ENCODE results near the gene EEPD1.
"Not testable (repeated sequence)": the region's sequence is repeated elsewhere in the genome, so short reads cannot be mapped to it uniquely, and the experiment has no call there.

Gene EEPD1

GRCh38 chr7:36137754-36138153 is 15.3 kb upstream of the EEPD1 start:
- Histone ChIP-seq H3K36me3 (no peaks in the 10 kb centered on the region), H4K20me1 (no peaks in the 10 kb centered on the region), H3K9me3 (replicated peaks in 1 of 11) (peaks cover 4 to 30% (median 12%) of the 10 kb centered on the region in 11 experiments; a peak in 19 of 22 replicates), H3K9ac (no peak overlapping the region), H3K4me3 (no peak overlapping the region), H3K27ac (no peak overlapping the region), H3K4me1 (peaks cover 0 to 10% (median 7%) of the 10 kb centered on the region in 10 experiments; a peak in 14 of 20 replicates), H3K27me3 (no peaks in the 10 kb centered on the region), H3K4me2 (no peak overlapping the region)
- no peak for TF ChIP-seq Cebpa-rat (IDR thresholded peaks at IDR 0.05)

- Histone ChIP-seq H3K9ac (no peak overlapping the region), H3K9me3 (replicated peaks in 1 of 11) (peaks cover 4 to 30% (median 12%) of the 10 kb centered on the region in 11 experiments; a peak in 19 of 22 replicates), H3K27ac (no peak overlapping the region), H3K4me1 (peaks cover 0 to 14% (median 7%) of the 10 kb centered on the region in 10 experiments; a peak in 14 of 20 replicates), H4K20me1 (no peaks in the 10 kb centered on the region), H3K4me2 (no peak overlapping the region), H3K36me3 (no peaks in the 10 kb centered on the region), H3K4me3 (no peak overlapping the region), H3K27me3 (no peaks in the 10 kb centered on the region)
- no peak for TF ChIP-seq Cebpa-rat (IDR thresholded peaks at IDR 0.05)
Measured at GRCh38 chr7:36138209-36138608, 14.8 kb upstream of the EEPD1 start.

- Histone ChIP-seq H3K27me3 (no peaks in the 10 kb centered on the region), H3K9ac (no peak overlapping the region), H3K4me1 (0 out of 20 replicates have a peak, but pooled peaks cover 0 to 10% (median 0%) of the 10 kb centered on the region in 10 experiments)
Measured at GRCh38 chr7:36141351-36141750, 11.7 kb upstream of the EEPD1 start.

GRCh38 chr7:36141850-36142249 is 11.2 kb upstream of the EEPD1 start:
- Histone ChIP-seq H3K27ac (no peak overlapping the region), H3K9me3 (replicated peaks in 1 of 11) (peaks cover 4 to 30% (median 12%) of the 10 kb centered on the region in 11 experiments; a peak in 19 of 22 replicates), H3K36me3 (no peaks in the 10 kb centered on the region), H3K4me2 (no peak overlapping the region), H3K4me1 (0 out of 20 replicates have a peak, but pooled peaks cover 0 to 10% (median 0%) of the 10 kb centered on the region in 10 experiments), H3K4me3 (no peak overlapping the region), H3K9ac (no peak overlapping the region), H4K20me1 (no peaks in the 10 kb centered on the region), H3K27me3 (no peaks in the 10 kb centered on the region)
- TF ChIP-seq Cebpa-rat (IDR thresholded peaks at IDR 0.05) = no peak

More at GRCh38 chr7:36141351-36141750, 11.7 kb upstream of the EEPD1 start:
- no peak overlapping the region for H3K4me3 ChIP-seq
- H3K9me3 ChIP-seq (replicated peaks in 1 of 11) = peaks cover 4 to 30% (median 12%) of the 10 kb centered on the region in 11 experiments; a peak in 19 of 22 replicates
- no peak for TF ChIP-seq Cebpa-rat (IDR thresholded peaks at IDR 0.05)
- H3K27ac ChIP-seq = no peak overlapping the region
- no peaks in the 10 kb centered on the region for H4K20me1 ChIP-seq
- H3K4me2 ChIP-seq = no peak overlapping the region
- no peaks in the 10 kb centered on the region for H3K36me3 ChIP-seq

- Histone ChIP-seq H3K27ac (no peak overlapping the region), H3K27me3 (no peaks in the 10 kb centered on the region), H3K9ac (no peak overlapping the region), H3K9me3 (replicated peaks in 1 of 11) (peaks cover 11 to 43% (median 19%) of the 10 kb centered on the region in 11 experiments; a peak in 21 of 22 replicates), H3K4me2 (no peak overlapping the region; a peak in 1 of 22 replicates), H3K36me3 (no peaks in the 10 kb centered on the region; a peak in 1 of 22 replicates), H4K20me1 (no peaks in the 10 kb centered on the region), H3K4me3 (no peak overlapping the region), H3K4me1 (peaks cover 0 to 10% (median 9%) of the 10 kb centered on the region in 10 experiments; a peak in 14 of 20 replicates)
- no peak for TF ChIP-seq Cebpa-rat (IDR thresholded peaks at IDR 0.05)
Measured at GRCh38 chr7:36144189-36144588, 8.9 kb upstream of the EEPD1 start.

- no peaks in the 10 kb centered on the region; a peak in 1 of 22 replicates for H3K36me3 ChIP-seq
- no peaks in the 10 kb centered on the region for H4K20me1 ChIP-seq
- no peak overlapping the region for H3K4me2 ChIP-seq
- no peaks in the 10 kb centered on the region for H3K27me3 ChIP-seq
- peaks cover 10 to 28% (median 18%) of the 10 kb centered on the region in 11 experiments; a peak in 20 of 22 replicates for H3K9me3 ChIP-seq (replicated peaks in 1 of 11)
- no peak overlapping the region for H3K9ac ChIP-seq
- H3K4me3 ChIP-seq = no peak overlapping the region
- peaks cover 0 to 10% (median 9%) of the 10 kb centered on the region in 10 experiments; a peak in 14 of 20 replicates for H3K4me1 ChIP-seq
- TF ChIP-seq Cebpa-rat (IDR thresholded peaks at IDR 0.05) = no peak
- H3K27ac ChIP-seq = no peak overlapping the region
Measured at GRCh38 chr7:36145686-36146085, 7.4 kb upstream of the EEPD1 start.

GRCh38 chr7:36147361-36147760 is 5.7 kb upstream of the EEPD1 start:
- TF ChIP-seq Cebpa-rat (IDR thresholded peaks at IDR 0.05) = no peak
- Histone ChIP-seq H3K36me3 (no peaks in the 10 kb centered on the region; a peak in 1 of 22 replicates), H3K27me3 (no peaks in the 10 kb centered on the region), H4K20me1 (no peaks in the 10 kb centered on the region), H3K4me3 (no peak overlapping the region), H3K27ac (no peak overlapping the region), H3K9me3 (replicated peaks in 1 of 11) (peaks cover 0 to 14% (median 8%) of the 10 kb centered on the region in 11 experiments; a peak in 16 of 22 replicates), H3K9ac (no peak overlapping the region), H3K4me1 (peaks cover 5 to 17% (median 13%) of the 10 kb centered on the region in 10 experiments; a peak in 19 of 20 replicates), H3K4me2 (peak overlapping the region in 10 of 11 experiments; percentile 17 to 65 (median 48); a peak in 16 of 22 replicates)

- H3K36me3 ChIP-seq = no peaks in the 10 kb centered on the region; a peak in 1 of 22 replicates
- H3K27me3 ChIP-seq = no peaks in the 10 kb centered on the region
- peaks cover 0 to 4% (median 1%) of the 10 kb centered on the region in 11 experiments; a peak in 6 of 22 replicates for H4K20me1 ChIP-seq
- H3K9me3 ChIP-seq (replicated peaks in 1 of 11) = peaks cover 0 to 14% (median 8%) of the 10 kb centered on the region in 11 experiments; a peak in 16 of 22 replicates
- no peak overlapping the region for H3K27ac ChIP-seq
- H3K4me2 ChIP-seq = peak overlapping the region in 3 of 11 experiments; percentile 46 to 60 (median 57); a peak in 4 of 22 replicates
- H3K9ac ChIP-seq = no peak overlapping the region
- no peak for TF ChIP-seq Cebpa-rat (IDR thresholded peaks at IDR 0.05)
- no peak overlapping the region for H3K4me3 ChIP-seq
- H3K4me1 ChIP-seq = peaks cover 7 to 17% (median 16%) of the 10 kb centered on the region in 10 experiments; a peak in 19 of 20 replicates
Measured at GRCh38 chr7:36148422-36149065, 4.5 kb upstream of the EEPD1 start.

- not testable (repeated sequence) for H3K4me3 ChIP-seq, H3K36me3 ChIP-seq, H3K27me3 ChIP-seq, H3K27ac ChIP-seq, H3K4me2 ChIP-seq, H3K9ac ChIP-seq
- Histone ChIP-seq H4K20me1 (peaks cover 0 to 11% (median 8%) of the 10 kb centered on the region in 11 experiments; a peak in 13 of 22 replicates), H3K4me1 (peaks cover 8 to 24% (median 23%) of the 10 kb centered on the region in 10 experiments; a peak in 19 of 20 replicates), H3K9me3 (replicated peaks in 1 of 11) (peaks cover 0 to 14% (median 8%) of the 10 kb centered on the region in 11 experiments; a peak in 16 of 22 replicates)
Measured at GRCh38 chr7:36149240-36149639, 3.8 kb upstream of the EEPD1 start.
